LNCaP clone FGC (cell line): ENCODE data around the gene CHST13.

Source experiments
- DNase-seq: peaks from one replicate; pipeline ENCODE4 v3.0.0-alpha.2; 2011; ENCODE audit warnings: low read depth
- H3K4me3 ChIP-seq: 2 replicates; pipeline ENCODE4 v1.5.1; 2011; ENCODE audit warnings: mild to moderate bottlenecking, low read depth, low read length, control low read depth
- TF ChIP-seq, protein P1 (sequence below): IDR thresholded peaks from 2 replicates; pipeline ENCODE4 v1.5.1; 2012; ENCODE audit warnings: mild to moderate bottlenecking; ENCODE audit not compliant: control insufficient read depth, insufficient read depth; ENCODE audit errors: extremely low read depth

Gene CHST13

DNA sequence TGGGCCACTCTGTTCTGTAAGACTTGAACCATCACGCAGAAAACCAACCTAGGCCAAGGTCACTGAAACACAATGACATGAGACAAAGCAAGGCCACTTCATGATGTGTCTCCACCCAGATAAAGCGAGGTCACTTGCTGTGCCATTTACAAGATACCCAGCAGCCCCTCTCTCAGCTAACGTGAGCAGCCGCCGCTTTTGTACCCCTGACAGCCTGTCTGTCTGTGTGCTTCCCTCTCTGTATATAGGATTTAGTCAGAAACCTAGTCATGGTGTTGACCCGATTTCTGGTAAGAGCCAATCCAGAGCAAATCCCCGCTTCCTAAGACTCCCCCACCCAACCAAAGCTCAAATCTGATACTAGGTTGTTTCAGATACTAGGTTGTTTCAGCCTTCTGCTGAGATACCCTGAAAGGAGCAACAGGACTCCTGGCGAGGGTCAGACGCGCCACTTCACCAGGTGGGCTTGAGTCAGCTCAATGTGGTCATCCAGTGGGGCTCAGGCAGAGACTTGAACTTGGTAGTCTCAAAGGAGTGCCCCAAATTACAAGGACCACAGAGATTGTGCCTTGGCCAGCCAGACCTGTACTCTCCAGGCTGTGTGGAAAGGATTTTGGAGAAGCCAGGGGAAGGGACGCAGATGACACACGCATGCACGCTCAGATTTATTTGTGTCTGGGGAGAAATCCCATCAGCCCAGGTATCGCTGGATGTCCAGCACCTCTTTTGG lies 45.2 kb upstream of the CHST13 start:
- DNase-seq, result no peak
- H3K4me3 ChIP-seq, result no peak overlapping the region
- TF ChIP-seq, protein P1, sequence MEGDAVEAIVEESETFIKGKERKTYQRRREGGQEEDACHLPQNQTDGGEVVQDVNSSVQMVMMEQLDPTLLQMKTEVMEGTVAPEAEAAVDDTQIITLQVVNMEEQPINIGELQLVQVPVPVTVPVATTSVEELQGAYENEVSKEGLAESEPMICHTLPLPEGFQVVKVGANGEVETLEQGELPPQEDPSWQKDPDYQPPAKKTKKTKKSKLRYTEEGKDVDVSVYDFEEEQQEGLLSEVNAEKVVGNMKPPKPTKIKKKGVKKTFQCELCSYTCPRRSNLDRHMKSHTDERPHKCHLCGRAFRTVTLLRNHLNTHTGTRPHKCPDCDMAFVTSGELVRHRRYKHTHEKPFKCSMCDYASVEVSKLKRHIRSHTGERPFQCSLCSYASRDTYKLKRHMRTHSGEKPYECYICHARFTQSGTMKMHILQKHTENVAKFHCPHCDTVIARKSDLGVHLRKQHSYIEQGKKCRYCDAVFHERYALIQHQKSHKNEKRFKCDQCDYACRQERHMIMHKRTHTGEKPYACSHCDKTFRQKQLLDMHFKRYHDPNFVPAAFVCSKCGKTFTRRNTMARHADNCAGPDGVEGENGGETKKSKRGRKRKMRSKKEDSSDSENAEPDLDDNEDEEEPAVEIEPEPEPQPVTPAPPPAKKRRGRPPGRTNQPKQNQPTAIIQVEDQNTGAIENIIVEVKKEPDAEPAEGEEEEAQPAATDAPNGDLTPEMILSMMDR, result no peak

DNA sequence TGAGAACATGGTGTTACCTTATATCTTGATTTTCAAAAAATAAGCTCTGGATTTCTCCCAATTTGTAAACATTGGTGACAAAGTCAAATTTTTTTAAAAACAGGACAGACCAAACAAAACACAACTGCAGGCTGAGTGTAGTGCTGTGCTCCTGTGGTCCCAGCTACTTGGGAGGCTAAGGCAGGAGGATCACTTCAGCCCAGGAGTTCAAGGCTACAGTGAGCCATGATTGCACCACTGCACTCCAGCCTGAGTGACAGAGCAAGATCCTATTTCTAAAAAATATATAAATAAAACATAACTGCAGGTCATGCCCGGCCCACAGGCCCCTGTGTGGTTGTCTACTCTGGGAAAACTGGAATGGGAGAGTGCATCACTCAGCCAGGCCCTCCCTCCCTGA lies 44.3 kb upstream of the CHST13 start:
- TF ChIP-seq, protein P1, result no peak
- DNase-seq, result no peak
- H3K4me3 ChIP-seq, result no peak overlapping the region

DNA sequence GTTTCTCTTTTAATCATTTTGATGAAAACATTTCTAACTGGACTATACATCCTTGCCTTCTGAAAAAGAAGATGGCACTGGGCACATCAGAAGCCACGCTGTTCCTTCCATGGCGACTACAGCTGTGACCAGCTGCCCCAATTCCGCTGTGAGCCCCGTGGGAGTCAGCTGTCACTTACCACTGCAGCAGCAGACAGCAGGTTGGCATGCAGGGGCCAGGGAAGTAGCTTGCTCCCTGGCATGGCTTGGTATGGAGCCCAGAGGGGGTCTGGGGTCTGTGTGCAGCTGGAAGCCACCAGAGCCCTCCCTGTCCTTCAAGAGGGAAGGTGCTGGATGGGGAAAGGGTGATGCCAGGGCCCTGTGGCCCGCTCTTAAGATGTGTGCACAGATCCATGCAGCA lies 43.7 kb upstream of the CHST13 start:
- TF ChIP-seq, protein P1, result no peak
- DNase-seq, result no peak
- H3K4me3 ChIP-seq, result no peak overlapping the region

DNA sequence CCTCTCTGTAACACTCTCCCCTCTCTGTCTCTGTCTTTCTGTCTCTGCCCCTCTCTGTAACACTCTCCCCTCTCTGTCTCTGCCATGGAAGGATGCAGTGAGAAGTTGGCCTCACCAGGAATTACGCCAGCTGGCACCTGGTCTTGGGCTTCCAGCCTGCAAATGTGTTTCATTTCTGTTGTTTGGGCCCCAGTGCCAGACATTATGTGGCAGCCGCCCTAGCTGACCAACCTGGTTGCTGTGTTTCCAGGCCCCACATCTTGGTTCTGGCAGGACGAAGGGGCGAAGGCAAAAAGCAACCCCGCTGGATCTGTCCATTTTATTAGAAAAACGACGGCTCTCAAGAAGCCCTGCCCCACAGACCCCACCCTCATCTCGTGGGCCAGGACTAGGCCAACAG lies 43.1 kb upstream of the CHST13 start:
- no peak overlapping the region for H3K4me3 ChIP-seq
- no peak for DNase-seq
- TF ChIP-seq, protein P1, result no peak

DNA sequence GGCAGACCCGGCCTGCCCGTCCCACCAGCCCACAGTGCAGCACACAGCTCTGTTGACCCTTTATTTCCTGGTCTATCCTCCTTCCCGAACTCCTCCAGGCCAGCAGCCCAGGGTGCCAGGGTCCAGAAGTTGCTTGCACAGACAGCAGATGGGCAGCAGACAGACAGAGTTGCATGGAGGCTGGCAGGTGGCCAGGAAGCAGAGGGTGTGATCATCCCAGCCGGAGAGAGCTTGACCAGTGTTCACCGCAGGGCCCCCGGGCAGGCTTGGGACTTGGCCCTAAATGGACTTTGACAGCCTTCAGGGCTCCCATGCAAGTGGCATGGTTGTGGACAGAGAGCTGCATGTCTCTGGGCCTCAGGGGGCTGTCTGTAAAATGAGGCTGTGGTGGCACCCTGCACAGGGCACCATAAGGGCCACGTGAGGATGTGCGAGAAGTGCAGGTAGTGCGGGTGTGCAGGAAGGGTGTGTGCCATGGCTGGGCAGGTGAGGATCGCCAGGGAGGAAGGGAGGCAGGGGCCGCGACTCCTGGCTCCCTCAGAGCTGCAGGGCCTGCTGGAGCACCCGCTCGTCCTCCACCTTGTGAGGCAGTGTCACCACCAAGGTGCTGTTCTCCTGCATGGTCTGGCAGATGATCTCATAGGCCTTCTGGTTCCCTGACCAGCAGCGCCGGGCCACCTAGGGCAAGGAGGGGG lies 42.0 kb upstream of the CHST13 start:
- no peak for DNase-seq
- no peak overlapping the region for H3K4me3 ChIP-seq
- TF ChIP-seq, protein P1, result no peak

DNA sequence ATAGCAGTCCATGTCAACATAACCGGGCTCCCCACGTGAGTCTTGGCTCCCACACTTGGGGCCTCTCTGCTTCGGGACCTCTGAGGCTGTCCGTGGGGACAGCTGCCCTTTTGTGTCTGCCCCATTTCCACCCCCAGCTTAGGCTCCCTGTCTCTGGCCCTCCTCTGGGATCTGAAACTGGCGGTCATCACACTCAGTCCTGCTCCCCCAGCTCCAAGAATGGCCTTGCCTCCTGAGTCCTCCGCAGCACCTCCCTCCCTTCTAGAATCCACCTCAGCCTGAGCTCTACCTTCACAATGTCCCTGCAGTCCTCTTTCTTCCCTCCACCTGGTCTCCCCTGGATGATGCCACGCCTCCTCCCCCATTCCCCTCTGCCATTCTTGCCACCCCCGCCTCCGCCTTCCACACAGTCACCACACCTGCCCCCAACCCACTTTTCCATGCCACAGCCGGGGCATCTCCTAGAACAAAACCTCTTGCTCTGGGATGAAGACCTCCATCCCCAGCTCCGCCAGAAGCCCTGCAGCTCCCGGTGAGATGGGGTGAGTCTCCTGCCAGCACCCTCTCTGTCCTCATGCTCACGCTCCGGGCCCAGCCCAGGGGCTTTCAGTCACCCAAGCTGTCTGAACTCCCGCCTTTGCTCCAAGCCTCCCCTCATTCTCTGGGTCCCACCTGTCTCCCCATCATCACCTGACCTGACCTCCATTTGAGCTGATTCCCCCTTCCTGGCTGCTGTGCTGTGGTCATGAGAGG lies 41.3 kb upstream of the CHST13 start:
- TF ChIP-seq, protein P1, result no peak
- H3K4me3 ChIP-seq, result no peak overlapping the region
- DNase-seq, result no peak
